GM12891 (cell line): ENCODE measurements around the gene MPL.

ENCODE experiments used
- DNase-seq: peaks from one replicate; pipeline ENCODE4 v3.0.0; 2011; ENCODE audit warnings: low spot score; ENCODE audit not compliant: insufficient read length
- FAIRE-seq: peaks from 2 replicates; lab custom pipeline; 2011; peaks lifted over from hg19 to GRCh38; lab: Jason Lieb, UNC
- PAX5 ChIP-seq: IDR thresholded peaks from 2 replicates; pipeline ENCODE4 v1.6.1; 2011; ENCODE audit warnings: low read length, moderate library complexity, mild to moderate bottlenecking; ENCODE audit not compliant: insufficient read depth, severe bottlenecking
- POLR2A ChIP-seq: IDR thresholded peaks from 2 replicates; pipeline ENCODE4 v1.6.1; 2011; ENCODE audit warnings: low read depth, low read length, control low read depth
- POLR2AphosphoS5 ChIP-seq: IDR thresholded peaks from 2 replicates; pipeline ENCODE4 v1.6.1; 2011; ENCODE audit warnings: low read depth, low read length, control low read depth
- POU2F2 ChIP-seq: IDR thresholded peaks from 2 replicates; pipeline ENCODE4 v1.6.1; 2011; ENCODE audit warnings: low read depth, mild to moderate bottlenecking, control low read depth, low read length, moderate library complexity
- SPI1 ChIP-seq: IDR thresholded peaks from 2 replicates; pipeline ENCODE4 v1.6.1; 2011; ENCODE audit warnings: low read depth, low read length, control low read depth
- TAF1 ChIP-seq: IDR thresholded peaks from 2 replicates; pipeline ENCODE4 v1.6.1; 2011; ENCODE audit warnings: low read depth, low read length, control low read depth

MPL gene

GRCh38 chr1:43344267-43344850, 6.7 kb downstream of the MPL start:
- FAIRE-seq (no peak), DNase-seq (no peak)
- TF ChIP-seq POU2F2 (no peak), PAX5 (no peak), POLR2A (no peak), SPI1 (no peak), POLR2AphosphoS5 (no peak)

DNA sequence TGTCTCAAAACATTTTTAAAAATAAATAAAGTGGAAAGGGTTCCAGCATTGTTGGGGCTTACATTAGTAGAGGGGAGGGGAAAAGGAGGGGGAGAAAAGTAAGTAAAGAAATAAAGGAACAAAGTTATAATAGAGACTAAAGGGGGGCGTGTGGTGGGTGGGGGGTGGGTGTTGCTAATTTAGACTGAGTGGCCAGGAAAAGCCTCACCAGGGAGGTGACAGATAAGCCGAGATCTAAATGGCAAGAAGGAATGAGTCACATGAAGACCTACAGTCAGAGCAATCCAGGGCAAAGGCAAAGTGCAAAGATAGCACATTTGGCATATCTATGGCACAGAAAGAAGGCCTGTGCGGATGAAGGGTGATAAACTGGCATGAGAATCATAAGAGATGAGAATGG, 7.5 kb downstream of the MPL start:
- DNase-seq = no peak
- no peak for TF ChIP-seq POLR2AphosphoS5
- TF ChIP-seq POU2F2 = no peak
- no peak for TF ChIP-seq TAF1
- no peak for TF ChIP-seq POLR2A
- TF ChIP-seq PAX5 = no peak
- TF ChIP-seq SPI1 = no peak
- FAIRE-seq = no peak

DNA sequence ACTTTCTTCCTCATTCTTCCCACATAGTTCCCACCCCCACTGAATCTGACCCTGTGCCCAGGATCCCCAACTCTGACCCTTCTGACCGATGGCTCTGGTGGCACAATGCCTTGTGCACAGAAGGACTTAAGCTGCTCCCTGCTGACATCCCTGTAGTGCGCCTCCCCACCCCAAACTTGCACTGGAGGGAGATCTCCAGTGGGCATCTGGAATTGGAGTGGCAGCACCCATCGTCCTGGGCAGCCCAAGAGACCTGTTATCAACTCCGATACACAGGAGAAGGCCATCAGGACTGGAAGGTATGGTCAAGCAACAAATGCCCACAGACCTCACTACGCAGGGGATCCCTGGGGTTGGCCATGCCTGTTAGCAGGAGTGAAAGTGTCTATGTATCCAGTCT, 9.0 kb downstream of the MPL start:
- TF ChIP-seq POU2F2 (no peak), SPI1 (no peak), POLR2AphosphoS5 (no peak), POLR2A (no peak), PAX5 (no peak), TAF1 (no peak)
- DNase-seq (no peak), FAIRE-seq (no peak)

DNA sequence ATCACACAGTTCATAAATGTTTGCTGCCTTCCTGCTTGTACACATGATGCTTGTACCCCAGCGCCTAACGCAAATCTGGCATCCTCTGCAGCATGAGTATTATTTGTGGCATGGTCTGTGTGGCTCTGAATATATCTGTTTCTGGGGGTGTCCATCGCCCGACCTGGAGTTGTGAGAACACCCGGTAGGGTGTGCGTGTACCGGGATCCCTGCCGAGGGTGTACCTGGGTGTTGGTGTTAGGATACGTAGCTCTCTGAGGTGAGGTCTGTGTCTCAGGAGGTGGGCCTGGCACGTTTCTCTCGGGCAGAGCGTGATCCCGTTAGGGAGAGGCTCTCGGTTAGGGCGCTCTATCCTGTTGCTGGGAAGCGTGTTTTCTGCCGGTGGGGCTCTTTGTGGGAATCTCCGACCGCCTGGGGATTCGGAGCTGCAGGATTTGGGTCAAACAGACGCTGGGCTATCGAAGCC, 10.8 kb downstream of the MPL start:
- TF ChIP-seq SPI1 (no peak), PAX5 (no peak), TAF1 (no peak), POU2F2 (no peak), POLR2A (no peak), POLR2AphosphoS5 (no peak)
- no peak for DNase-seq
- FAIRE-seq = no peak

- peak; percentile 94 for FAIRE-seq
- peak; percentile 77 for DNase-seq
- TF ChIP-seq POLR2A (peak; percentile 62), POLR2AphosphoS5 (peak; percentile 58; the same call in 1 of the 2 replicates), POU2F2 (no peak), PAX5 (no peak), SPI1 (no peak), TAF1 (0 out of 2 replicates have a peak, but pooled peaks have one; percentile 22)
These were observed 11.4 kb downstream of the MPL start for GRCh38 chr1:43348809-43349593.

DNA sequence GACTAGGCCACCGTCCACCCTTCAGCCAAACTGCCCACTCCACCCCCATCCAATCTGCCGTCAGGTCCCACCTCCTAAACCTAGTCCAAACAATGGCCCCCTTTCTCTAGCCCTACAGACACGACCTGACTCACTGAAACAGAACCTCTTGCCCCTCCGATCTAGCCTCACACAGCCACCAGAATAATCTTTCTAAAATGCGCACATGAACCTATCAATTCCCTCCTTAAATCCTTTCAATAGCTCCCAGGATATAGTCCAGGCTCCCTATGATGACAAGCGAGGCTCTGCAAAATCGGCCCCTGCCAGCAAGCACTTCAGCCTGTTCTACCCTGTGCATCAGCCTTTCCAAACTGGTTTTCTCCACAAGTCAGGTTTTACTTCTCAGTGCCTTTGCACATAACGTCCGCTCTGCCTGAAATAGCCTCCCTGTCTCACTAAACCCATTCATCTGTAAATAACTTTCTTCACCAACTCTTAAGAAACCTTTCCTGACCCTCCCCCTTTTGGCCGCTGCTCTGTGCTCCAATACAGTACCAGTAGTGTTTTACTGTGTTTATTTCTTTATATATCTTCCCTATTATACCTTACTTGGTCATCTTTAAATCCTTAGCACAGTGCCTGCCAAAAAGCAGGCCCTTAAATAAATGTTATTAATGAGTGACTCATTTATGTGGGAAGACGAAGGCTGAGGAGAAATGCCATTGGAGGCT, 12.1 kb downstream of the MPL start:
- DNase-seq = no peak
- FAIRE-seq = peak; percentile 64
- no peak for TF ChIP-seq POU2F2
- TF ChIP-seq PAX5 = no peak
- TF ChIP-seq TAF1 = no peak
- TF ChIP-seq SPI1 = no peak
- TF ChIP-seq POLR2A = no peak
- no peak for TF ChIP-seq POLR2AphosphoS5

DNA sequence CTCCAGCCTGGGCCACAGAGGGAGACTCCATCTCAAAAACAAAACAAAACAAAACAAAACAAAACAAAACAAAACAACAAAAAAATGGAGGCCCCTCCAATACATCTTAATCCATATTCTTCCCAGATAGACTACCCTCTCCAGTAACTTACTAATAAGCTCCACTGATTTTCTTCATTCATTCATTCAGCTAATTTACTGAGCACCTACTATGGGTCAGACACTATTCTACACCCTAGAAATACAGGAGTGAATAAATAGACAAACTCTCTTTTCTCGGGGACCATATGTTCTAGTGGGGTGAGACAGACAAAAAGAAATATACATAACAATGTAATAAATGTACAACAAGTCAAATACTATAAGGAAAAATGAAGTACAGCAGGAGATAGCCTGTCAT, 13.4 kb downstream of the MPL start:
- FAIRE-seq = no peak
- no peak for DNase-seq
- TF ChIP-seq SPI1 = no peak
- no peak for TF ChIP-seq POLR2AphosphoS5
- TF ChIP-seq POU2F2 = no peak
- no peak for TF ChIP-seq POLR2A
- no peak for TF ChIP-seq TAF1
- no peak for TF ChIP-seq PAX5

GRCh38 chr1:43351421-43352350, 14.1 kb downstream of the MPL start:
- DNase-seq = no peak
- FAIRE-seq = no peak
- TF ChIP-seq TAF1 = no peak
- no peak for TF ChIP-seq PAX5
- TF ChIP-seq POLR2A = no peak
- no peak for TF ChIP-seq SPI1
- no peak for TF ChIP-seq POLR2AphosphoS5
- TF ChIP-seq POU2F2 = no peak

DNA sequence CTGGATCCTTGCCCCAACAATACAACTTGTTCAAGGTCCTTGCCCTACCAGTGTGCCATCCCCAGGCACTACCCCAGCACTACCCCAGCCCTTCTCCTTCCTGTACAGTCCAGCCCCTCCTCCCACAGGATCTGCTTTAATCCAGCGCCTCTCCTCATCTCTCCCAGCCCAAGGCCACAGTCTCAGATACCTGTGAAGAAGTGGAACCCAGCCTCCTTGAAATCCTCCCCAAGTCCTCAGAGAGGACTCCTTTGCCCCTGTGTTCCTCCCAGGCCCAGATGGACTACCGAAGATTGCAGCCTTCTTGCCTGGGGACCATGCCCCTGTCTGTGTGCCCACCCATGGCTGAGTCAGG, 14.7 kb downstream of the MPL start:
- DNase-seq (no peak), FAIRE-seq (no peak)
- TF ChIP-seq SPI1 = no peak
- no peak for TF ChIP-seq TAF1
- no peak for TF ChIP-seq POLR2AphosphoS5
- no peak for TF ChIP-seq PAX5

- no peak for TF ChIP-seq SPI1
- TF ChIP-seq POLR2A = no peak
- TF ChIP-seq POU2F2 = no peak
- no peak for TF ChIP-seq POLR2AphosphoS5
- no peak for TF ChIP-seq TAF1
- no peak for TF ChIP-seq PAX5
- DNase-seq (no peak), FAIRE-seq (no peak)
These were observed 15.3 kb downstream of the MPL start for GRCh38 chr1:43352881-43353280.
